A549 (cell line): Measurements from ENCODE around the gene SLC16A3. TPM values are rescaled to one million over a fixed set of nuclear protein-coding genes. Genes with fewer than 3 reads are reported as not detected.

Experiments
- ATAC-seq, 2 experiments: fragments of 200-7000 bp in 1 of 2; fragments of >200 bp in 1 of 2; cut with Nextera tagmentation in 1 of 2; cut with Tn5 transposase in 1 of 2; 3 replicates each; pipeline versions ENCODE4 v1.8.0 to v1.9.1; 2018 to 2020; ENCODE audit warnings: mild to moderate bottlenecking in 1 of 2, moderate library complexity in 1 of 2
- CTCF ChIA-PET: fragments of 300-600 bp; sonication (Branson Sonifier 250); formaldehyde crosslinking; extraction: SDS; loops from one replicate; lab custom pipeline; 2021; ENCODE audit warnings: antibody characterized with exemption, inconsistent platforms; lab: Yijun Ruan, JAX
- POLR2A ChIA-PET: fragments of 350-600 bp; formaldehyde crosslinking; extraction: SDS; loops from one replicate; lab custom pipeline; 2021; ENCODE audit warnings: antibody characterized with exemption, inconsistent platforms; lab: Yijun Ruan, JAX
- DNase-seq, 2 experiments: peaks; one replicate each; pipeline versions ENCODE4 v3.0.0 to v3.0.0-alpha.2; 2011 to 2016; ENCODE audit warnings: low read depth in 1 of 2, low spot score in 1 of 2
- FAIRE-seq: peaks from 2 replicates; lab custom pipeline; 2011; peaks lifted over from hg19 to GRCh38; lab: Jason Lieb, UNC
- H3K27ac ChIP-seq, 2 experiments: fragments of >200 bp; sonication (Bioruptor Twin); formaldehyde crosslinking; 3 replicates each; pipeline ENCODE4 v1.5.1; 2016 to 2017
- H3K4me1 ChIP-seq: fragments of >200 bp; sonication (Bioruptor Twin); formaldehyde crosslinking; 3 replicates; pipeline ENCODE4 v1.6.1; 2016
- H3K4me2 ChIP-seq: fragments of >200 bp; sonication (Bioruptor Twin); formaldehyde crosslinking; 3 replicates; pipeline ENCODE4 v1.6.1; 2016
- H3K4me3 ChIP-seq: fragments of >200 bp; sonication (Bioruptor Twin); formaldehyde crosslinking; 3 replicates; pipeline ENCODE4 v1.5.1; 2016
- H3K9me3 ChIP-seq: fragments of >200 bp; sonication (Bioruptor Twin); formaldehyde crosslinking; 3 replicates; pipeline ENCODE4 v1.6.1; 2016
- CBX8 ChIP-seq: fragments of 200-600 bp; sonication (generic); IDR thresholded peaks from 2 replicates; pipeline ENCODE4 v1.6.1; 2016
- CEBPB ChIP-seq, 2 experiments: fragments of >200 bp in 1 of 2; sonication (Bioruptor Twin) in 1 of 2; formaldehyde crosslinking in 1 of 2; IDR thresholded peaks; 2 replicates each; pipeline ENCODE4 v1.6.1; 2012 to 2016
- CHD2 ChIP-seq: fragments of 150-350 bp; IDR thresholded peaks from 2 replicates; pipeline ENCODE4 v1.6.1; 2014; ENCODE audit warnings: low read length; ENCODE audit not compliant: partially characterized antibody
- EHF ChIP-seq: fragments of 250-450 bp; sonication (Bioruptor Pico); IDR thresholded peaks from 2 replicates; pipeline ENCODE4 v1.5.0; 2020; ENCODE audit warnings: mild to moderate bottlenecking
- EP300 ChIP-seq, 2 experiments: fragments of >200 bp; sonication (Bioruptor Twin); formaldehyde crosslinking; IDR thresholded peaks; 2 replicates in 1 of 2; 3 replicates in 1 of 2; pipeline ENCODE4 v1.6.1; 2016 to 2017
- ESRRA ChIP-seq: fragments of 150-350 bp; IDR thresholded peaks from 2 replicates; pipeline ENCODE4 v1.6.1; 2014; ENCODE audit warnings: mild to moderate bottlenecking, low read length, borderline replicate concordance
- FOSB ChIP-seq: fragments of 250-450 bp; sonication (Bioruptor Pico); IDR thresholded peaks from 2 replicates; pipeline ENCODE4 v1.5.0; 2020; ENCODE audit warnings: mild to moderate bottlenecking, moderate library complexity
- FOSL2 ChIP-seq, 2 experiments: fragments of 450-650 bp in 1 of 2; fragments of >200 bp in 1 of 2; sonication (Bioruptor Twin) in 1 of 2; formaldehyde crosslinking; IDR thresholded peaks; 2 replicates each; pipeline versions ENCODE4 v1.5.0 to v1.6.1; 2016 to 2020; ENCODE audit warnings: mild to moderate bottlenecking in 1 of 2, moderate library complexity in 1 of 2
- FOXS1 ChIP-seq: fragments of 250-450 bp; sonication (Bioruptor Pico); IDR thresholded peaks from 2 replicates; pipeline ENCODE4 v1.5.0; 2020; ENCODE audit warnings: mild to moderate bottlenecking, moderate library complexity
- GATA3 ChIP-seq: IDR thresholded peaks from 2 replicates; pipeline ENCODE4 v1.6.1; 2012; ENCODE audit warnings: borderline replicate concordance
- HDAC2 ChIP-seq: fragments of 200-600 bp; sonication (generic); IDR thresholded peaks from 2 replicates; pipeline ENCODE4 v1.6.1; 2016
- HEYL ChIP-seq: fragments of 250-450 bp; sonication (Bioruptor Pico); IDR thresholded peaks from 2 replicates; pipeline ENCODE4 v1.8.0; 2021; ENCODE audit warnings: mild to moderate bottlenecking, moderate library complexity
- HOXA7 ChIP-seq: fragments of 250-450 bp; sonication (Bioruptor Pico); IDR thresholded peaks from 2 replicates; pipeline ENCODE4 v1.5.0; 2020; ENCODE audit warnings: mild to moderate bottlenecking, moderate library complexity
- HOXB13 ChIP-seq: fragments of 250-450 bp; sonication (Bioruptor Pico); IDR thresholded peaks from 2 replicates; pipeline ENCODE4 v1.5.0; 2020; ENCODE audit warnings: low read depth, mild to moderate bottlenecking, moderate library complexity
- JUN ChIP-seq, 2 experiments: fragments of >200 bp; sonication (Bioruptor Twin); formaldehyde crosslinking; IDR thresholded peaks; 2 replicates in 1 of 2; 3 replicates in 1 of 2; pipeline ENCODE4 v1.6.1; 2016 to 2017
- JUNB ChIP-seq: fragments of >200 bp; sonication (Bioruptor Twin); formaldehyde crosslinking; IDR thresholded peaks from 2 replicates; pipeline ENCODE4 v1.6.1; 2016
- KDM1A ChIP-seq: fragments of 200-600 bp; sonication (generic); IDR thresholded peaks from 2 replicates; pipeline ENCODE4 v1.6.1; 2016; ENCODE audit warnings: low read depth, mild to moderate bottlenecking
- KDM5A ChIP-seq: fragments of 200-600 bp; sonication (generic); IDR thresholded peaks from 2 replicates; pipeline ENCODE4 v1.6.1; 2016; ENCODE audit warnings: antibody characterized with exemption, mild to moderate bottlenecking
- MAFK ChIP-seq: fragments of 450-650 bp; IDR thresholded peaks from 2 replicates; pipeline ENCODE4 v1.6.1; 2014; ENCODE audit not compliant: partially characterized antibody
- MAZ ChIP-seq: fragments of 150-350 bp; IDR thresholded peaks from 2 replicates; pipeline ENCODE4 v1.6.1; 2014; ENCODE audit warnings: antibody characterized with exemption, low read depth, low read length, borderline replicate concordance
- NFE2L2 ChIP-seq: fragments of 150-350 bp; conservative IDR thresholded peaks from 2 replicates; pipeline ENCODE4 v1.6.1; 2014; ENCODE audit warnings: low read length
- PHF8 ChIP-seq: fragments of 200-600 bp; sonication (generic); IDR thresholded peaks from 2 replicates; pipeline ENCODE4 v1.6.1; 2016; ENCODE audit warnings: low read depth, mild to moderate bottlenecking, antibody characterized with exemption, moderate library complexity, borderline replicate concordance
- POLR2A ChIP-seq: IDR thresholded peaks from 2 replicates; pipeline ENCODE4 v1.6.1; 2012; ENCODE audit warnings: mild to moderate bottlenecking, low read length
- POLR2AphosphoS2 ChIP-seq: conservative IDR thresholded peaks from 2 replicates; pipeline ENCODE4 v1.6.1; 2012; ENCODE audit warnings: low read length, improper control_type of control experiment, inconsistent platforms
- RAD21 ChIP-seq, 2 experiments: fragments of >200 bp in 1 of 2; sonication (Bioruptor Twin) in 1 of 2; formaldehyde crosslinking in 1 of 2; IDR thresholded peaks in 1 of 2; conservative IDR thresholded peaks in 1 of 2; 2 replicates in 1 of 2; 3 replicates in 1 of 2; pipeline ENCODE4 v1.6.1; 2012 to 2018; ENCODE audit warnings: inconsistent platforms in 1 of 2
- RARB ChIP-seq: fragments of 250-450 bp; sonication (Bioruptor Pico); IDR thresholded peaks from 2 replicates; pipeline ENCODE4 v1.8.0; 2021; ENCODE audit warnings: mild to moderate bottlenecking, moderate library complexity
- RCOR1 ChIP-seq: fragments of 150-350 bp; IDR thresholded peaks from 2 replicates; pipeline ENCODE4 v1.6.1; 2014; ENCODE audit warnings: antibody characterized with exemption, low read length, low read depth
- RFX5 ChIP-seq: fragments of 450-650 bp; IDR thresholded peaks from 2 replicates; pipeline ENCODE4 v1.7.1; 2014; ENCODE audit warnings: antibody characterized with exemption, mild to moderate bottlenecking, moderate library complexity
- RNF2 ChIP-seq: fragments of 200-600 bp; sonication (generic); IDR thresholded peaks from 2 replicates; pipeline ENCODE4 v1.6.1; 2016; ENCODE audit warnings: low read depth, mild to moderate bottlenecking, antibody characterized with exemption, moderate library complexity, borderline replicate concordance
- SMC3 ChIP-seq: fragments of >200 bp; sonication (Bioruptor Twin); formaldehyde crosslinking; IDR thresholded peaks from 3 replicates; pipeline ENCODE4 v1.6.1; 2018; ENCODE audit warnings: inconsistent platforms
- SREBF2 ChIP-seq: fragments of 450-650 bp; IDR thresholded peaks from 2 replicates; pipeline ENCODE4 v1.6.1; 2014; ENCODE audit warnings: mild to moderate bottlenecking, moderate library complexity
- TFCP2L1 ChIP-seq: fragments of 250-450 bp; sonication (Bioruptor Pico); IDR thresholded peaks from 2 replicates; pipeline ENCODE4 v1.5.0; 2021; ENCODE audit warnings: mild to moderate bottlenecking
- TP53 ChIP-seq: fragments of 250-450 bp; sonication (Bioruptor Pico); IDR thresholded peaks from 2 replicates; pipeline ENCODE4 v1.5.0; 2021; ENCODE audit warnings: mild to moderate bottlenecking, moderate library complexity
- ZC3H11A ChIP-seq: fragments of 450-650 bp; IDR thresholded peaks from 2 replicates; pipeline ENCODE4 v1.6.1; 2014; ENCODE audit warnings: antibody characterized with exemption, mild to moderate bottlenecking
- ZFP36 ChIP-seq: fragments of 450-650 bp; IDR thresholded peaks from 2 replicates; pipeline ENCODE4 v1.6.1; 2014; ENCODE audit warnings: borderline replicate concordance; ENCODE audit not compliant: partially characterized antibody
- ZNF302 ChIP-seq: fragments of 250-450 bp; sonication (Bioruptor Pico); IDR thresholded peaks from 2 replicates; pipeline ENCODE4 v1.9.0; 2021; ENCODE audit warnings: inconsistent platforms, mild to moderate bottlenecking, moderate library complexity
- ZSCAN20 ChIP-seq: fragments of 250-450 bp; sonication (Bioruptor Pico); IDR thresholded peaks from 2 replicates; pipeline ENCODE4 v1.8.0; 2022; ENCODE audit warnings: mild to moderate bottlenecking, moderate library complexity
- WGBS: methylation state at CpG from one replicate; pipeline ENCODE4 v1.1.6; 2017; ENCODE audit errors: missing lambda C conversion rate; 5-methylcytosine and 5-hydroxymethylcytosine counted together
- polyA plus RNA-seq, 4 experiments: library from polyadenylated mRNA; depleted of rRNA in 3 of 4; stranded (reverse); fragments of >200 nt; fragmentation: RNase III in 1 of 4; extraction: RNeasy Plus Mini Kit Qiagen cat#74134 plus additional on column Dnase treatment in 1 of 4; gene quantifications; 2 replicates in 3 of 4; 3 replicates in 1 of 4; pipeline ENCODE4 v1.2.3, GENCODE V29; 2011 to 2017
- TF ChIP-seq, protein P1 (sequence below): fragments of 250-450 bp; sonication (Bioruptor Pico); IDR thresholded peaks from 2 replicates; pipeline ENCODE4 v1.5.0; 2021; ENCODE audit warnings: mild to moderate bottlenecking, moderate library complexity, borderline replicate concordance
- TF ChIP-seq, protein P2 (sequence below): fragments of 450-650 bp; IDR thresholded peaks from 2 replicates; pipeline ENCODE4 v1.6.1; 2014; ENCODE audit warnings: antibody characterized with exemption
- TF ChIP-seq, protein P3 (sequence below): fragments of 150-350 bp; IDR thresholded peaks from 2 replicates; pipeline ENCODE4 v1.6.1; 2014; ENCODE audit warnings: low read depth, mild to moderate bottlenecking, low read length
- TF ChIP-seq, protein P4 (sequence below): fragments of >200 bp; sonication (Bioruptor Twin); formaldehyde crosslinking; IDR thresholded peaks from 2 replicates; pipeline ENCODE4 v1.6.1; 2016

SLC16A3 gene
- polyA plus RNA-seq, 2 of the 4 experiments (the other 2 are of a cell fraction), result 28.6 to 90.9 TPM

DNA sequence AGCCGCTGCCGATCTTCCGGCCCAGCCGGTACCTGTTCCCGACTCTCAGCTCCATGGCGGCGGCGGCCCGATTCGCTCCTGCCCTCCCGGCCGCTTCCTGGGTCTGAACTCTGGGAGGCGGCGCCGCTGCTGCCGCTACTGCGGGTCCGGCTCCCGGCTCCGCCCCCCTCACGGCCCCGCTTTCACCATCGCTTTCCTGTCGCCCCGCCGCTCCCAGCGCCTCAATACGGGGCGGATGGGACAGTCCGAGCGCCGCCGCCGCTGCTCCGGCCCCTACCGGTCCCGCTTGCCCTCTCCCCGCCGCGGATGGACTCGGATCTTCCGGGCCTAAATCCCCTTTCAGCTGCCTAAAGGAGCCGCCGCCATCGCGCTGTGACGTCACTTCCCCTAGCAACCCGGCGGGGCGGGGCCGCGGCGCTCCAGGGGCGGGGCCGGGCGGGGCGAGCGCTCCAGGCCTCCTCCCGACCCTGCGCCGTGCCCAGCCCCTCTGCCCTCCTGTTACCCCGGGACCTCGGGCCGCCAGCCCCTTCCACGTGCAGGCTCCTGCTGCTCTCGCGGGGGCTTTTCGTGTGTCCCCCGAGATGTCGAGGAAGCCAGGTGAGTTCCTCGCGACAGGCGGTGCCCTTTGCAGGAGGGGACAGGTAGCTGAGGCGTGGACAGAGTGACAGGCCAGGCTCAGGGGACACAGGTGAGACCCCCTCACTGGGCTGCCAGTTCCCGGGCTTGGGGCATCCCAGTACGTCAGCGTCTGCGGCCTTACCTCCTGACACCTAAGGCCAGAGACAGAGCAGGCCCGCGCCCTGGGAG, 44.7 kb downstream of the SLC16A3 start, which contains the start of gene CSNK1D:
Gene CSNK1D (minus strand): TSS at position 374 of the 807 bp plus-strand sequence. CDS start 319 bp downstream, at position 55.
- Histone ChIP-seq H3K4me1 (peaks cover 47% of the 10 kb centered on the region), H3K9me3 (no peaks in the 10 kb centered on the region), H3K27ac (peak within 1 kb of the TSS; percentile 99 to 100), H3K4me3 (peak within 1 kb of the TSS; percentile 97), H3K4me2 (peak within 1 kb of the TSS; percentile 88)
- ChIA-PET CTCF (interaction anchor here (0.9 to 2.5 kb wide), 5 partner anchors 10 to 38 kb away, joined by 3 to 11 read pairs (median 6); no protein-coding TSS in a partner anchor), POLR2A (interaction anchor here (0.9 to 3.0 kb wide), 8 partner anchors 9 to 67 kb away, joined by 3 to 17 read pairs (median 6); no protein-coding TSS in a partner anchor)
- DNase-seq, result peak; percentile 90 to 94
- peak; percentile 82 to 87 for ATAC-seq
- 7% methylated on average over 64 of the region's 80 CpGs for WGBS
- FAIRE-seq, result no peak
- no peak for TF ChIP-seq ZNF302
- TF ChIP-seq, protein P1, sequence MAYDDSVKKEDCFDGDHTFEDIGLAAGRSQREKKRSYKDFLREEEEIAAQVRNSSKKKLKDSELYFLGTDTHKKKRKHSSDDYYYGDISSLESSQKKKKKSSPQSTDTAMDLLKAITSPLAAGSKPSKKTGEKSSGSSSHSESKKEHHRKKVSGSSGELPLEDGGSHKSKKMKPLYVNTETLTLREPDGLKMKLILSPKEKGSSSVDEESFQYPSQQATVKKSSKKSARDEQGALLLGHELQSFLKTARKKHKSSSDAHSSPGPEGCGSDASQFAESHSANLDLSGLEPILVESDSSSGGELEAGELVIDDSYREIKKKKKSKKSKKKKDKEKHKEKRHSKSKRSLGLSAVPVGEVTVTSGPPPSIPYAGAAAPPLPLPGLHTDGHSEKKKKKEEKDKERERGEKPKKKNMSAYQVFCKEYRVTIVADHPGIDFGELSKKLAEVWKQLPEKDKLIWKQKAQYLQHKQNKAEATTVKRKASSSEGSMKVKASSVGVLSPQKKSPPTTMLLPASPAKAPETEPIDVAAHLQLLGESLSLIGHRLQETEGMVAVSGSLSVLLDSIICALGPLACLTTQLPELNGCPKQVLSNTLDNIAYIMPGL (CRISPR knock-in tag), result no peak
- TF ChIP-seq FOSB (CRISPR knock-in tag), result no peak
- TF ChIP-seq CHD2, result no peak
- TF ChIP-seq ZFP36, result no peak
- TF ChIP-seq ZSCAN20, result no peak
- TF ChIP-seq EHF (CRISPR knock-in tag), result no peak
- TF ChIP-seq MAZ, result no peak
- TF ChIP-seq RFX5, result peak; percentile 92
- TF ChIP-seq FOXS1 (CRISPR knock-in tag), result no peak
- no peak for TF ChIP-seq POLR2AphosphoS2
- no peak for TF ChIP-seq SREBF2
- no peak; a peak in 1 of 4 replicates for TF ChIP-seq CEBPB (IDR thresholded peaks at IDR 0.05)
- TF ChIP-seq FOSL2 (IDR thresholded peaks at IDR 0.05), result no peak
- TF ChIP-seq FOSL2 (CRISPR knock-in tag; IDR thresholded peaks at IDR 0.05), result peak; percentile 13; the same call in 1 of the 2 replicates
- no peak for TF ChIP-seq ZC3H11A
- no peak for TF ChIP-seq MAFK
- TF ChIP-seq, protein P2, sequence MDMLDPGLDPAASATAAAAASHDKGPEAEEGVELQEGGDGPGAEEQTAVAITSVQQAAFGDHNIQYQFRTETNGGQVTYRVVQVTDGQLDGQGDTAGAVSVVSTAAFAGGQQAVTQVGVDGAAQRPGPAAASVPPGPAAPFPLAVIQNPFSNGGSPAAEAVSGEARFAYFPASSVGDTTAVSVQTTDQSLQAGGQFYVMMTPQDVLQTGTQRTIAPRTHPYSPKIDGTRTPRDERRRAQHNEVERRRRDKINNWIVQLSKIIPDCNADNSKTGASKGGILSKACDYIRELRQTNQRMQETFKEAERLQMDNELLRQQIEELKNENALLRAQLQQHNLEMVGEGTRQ, result no peak
- peak; percentile 2 for TF ChIP-seq PHF8
- no peak for TF ChIP-seq CBX8
- TF ChIP-seq GATA3, result peak; percentile 43
- TF ChIP-seq HDAC2, result no peak
- no peak for TF ChIP-seq RAD21 (conservative IDR thresholded peaks at IDR 0.05 in 1 of 2, IDR thresholded peaks at IDR 0.05 in 1 of 2)
- peak; percentile 81 for TF ChIP-seq TFCP2L1 (CRISPR knock-in tag)
- TF ChIP-seq SMC3, result no peak
- no peak for TF ChIP-seq RCOR1
- peak; percentile 63 for TF ChIP-seq POLR2A
- TF ChIP-seq HOXA7 (CRISPR knock-in tag), result no peak
- TF ChIP-seq HOXB13 (CRISPR knock-in tag), result no peak
- TF ChIP-seq RNF2, result no peak
- TF ChIP-seq JUN (IDR thresholded peaks at IDR 0.05), result peak; percentile 76 to 92
- TF ChIP-seq KDM5A, result no peak
- TF ChIP-seq EP300 (IDR thresholded peaks at IDR 0.05), result no peak
- no peak for TF ChIP-seq HEYL (CRISPR knock-in tag)
- TF ChIP-seq, protein P3, sequence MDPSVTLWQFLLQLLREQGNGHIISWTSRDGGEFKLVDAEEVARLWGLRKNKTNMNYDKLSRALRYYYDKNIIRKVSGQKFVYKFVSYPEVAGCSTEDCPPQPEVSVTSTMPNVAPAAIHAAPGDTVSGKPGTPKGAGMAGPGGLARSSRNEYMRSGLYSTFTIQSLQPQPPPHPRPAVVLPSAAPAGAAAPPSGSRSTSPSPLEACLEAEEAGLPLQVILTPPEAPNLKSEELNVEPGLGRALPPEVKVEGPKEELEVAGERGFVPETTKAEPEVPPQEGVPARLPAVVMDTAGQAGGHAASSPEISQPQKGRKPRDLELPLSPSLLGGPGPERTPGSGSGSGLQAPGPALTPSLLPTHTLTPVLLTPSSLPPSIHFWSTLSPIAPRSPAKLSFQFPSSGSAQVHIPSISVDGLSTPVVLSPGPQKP, result no peak
- no peak for TF ChIP-seq KDM1A
- TF ChIP-seq NFE2L2, result no peak
- TF ChIP-seq RARB, result no peak
- TF ChIP-seq, protein P4, sequence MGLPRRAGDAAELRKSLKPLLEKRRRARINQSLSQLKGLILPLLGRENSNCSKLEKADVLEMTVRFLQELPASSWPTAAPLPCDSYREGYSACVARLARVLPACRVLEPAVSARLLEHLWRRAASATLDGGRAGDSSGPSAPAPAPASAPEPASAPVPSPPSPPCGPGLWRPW, result no peak
- TF ChIP-seq JUNB, result no peak
- TF ChIP-seq TP53 (CRISPR knock-in tag), result no peak
- no peak for TF ChIP-seq ESRRA
